ENCODE results near the gene GDI2.

- TF ChIP-seq EZH2 (IDR thresholded peaks at IDR 0.05) (no peak), POLR2AphosphoS5 (IDR thresholded peaks at IDR 0.05; ENCODE audit: borderline replicate concordance, low read depth, low read length) (no peak), FOXP2 (optimal IDR thresholded peaks at IDR 0.05; ENCODE audit: control extremely low read depth, extremely low read length, insufficient read depth) (no peak)
Observed at GRCh38 chr10:5789626-5790025, 23.6 kb downstream of the GDI2 start.

All from SK-N-MC (cell line).